HG02885 (cell line): ENCODE measurements around the gene TAPBP.
"Not testable (repeated sequence)": the region's sequence is repeated elsewhere in the genome, so short reads cannot be mapped to it uniquely, and the experiment has no call there.

Experiments
- ATAC-seq: cut with Tn5 transposase; IDR thresholded peaks from one replicate; pipeline ENCODE4 v1.9.1; 2021; ENCODE audit warnings: mild to moderate bottlenecking; ENCODE audit not compliant: unreplicated experiment, poor library complexity

Gene TAPBP

DNA sequence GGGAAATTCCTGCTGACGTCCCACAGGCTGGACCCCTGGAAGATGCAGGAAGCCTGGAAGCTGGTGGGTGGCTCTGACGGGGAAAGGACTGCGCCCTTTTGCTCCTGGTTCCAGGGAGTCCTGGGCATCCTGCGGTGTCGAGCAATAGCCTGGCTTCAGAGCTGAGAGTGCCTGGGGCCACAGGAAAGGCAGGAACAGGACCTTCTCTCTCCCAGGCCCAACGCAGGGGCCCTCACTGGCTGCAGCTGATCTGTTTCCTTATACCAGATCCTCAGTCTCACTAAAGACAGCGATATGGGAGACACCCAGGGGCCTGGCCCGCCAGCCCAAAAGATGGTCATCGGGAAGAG, 35.5 kb downstream of the TAPBP start:
- no peak for ATAC-seq

DNA sequence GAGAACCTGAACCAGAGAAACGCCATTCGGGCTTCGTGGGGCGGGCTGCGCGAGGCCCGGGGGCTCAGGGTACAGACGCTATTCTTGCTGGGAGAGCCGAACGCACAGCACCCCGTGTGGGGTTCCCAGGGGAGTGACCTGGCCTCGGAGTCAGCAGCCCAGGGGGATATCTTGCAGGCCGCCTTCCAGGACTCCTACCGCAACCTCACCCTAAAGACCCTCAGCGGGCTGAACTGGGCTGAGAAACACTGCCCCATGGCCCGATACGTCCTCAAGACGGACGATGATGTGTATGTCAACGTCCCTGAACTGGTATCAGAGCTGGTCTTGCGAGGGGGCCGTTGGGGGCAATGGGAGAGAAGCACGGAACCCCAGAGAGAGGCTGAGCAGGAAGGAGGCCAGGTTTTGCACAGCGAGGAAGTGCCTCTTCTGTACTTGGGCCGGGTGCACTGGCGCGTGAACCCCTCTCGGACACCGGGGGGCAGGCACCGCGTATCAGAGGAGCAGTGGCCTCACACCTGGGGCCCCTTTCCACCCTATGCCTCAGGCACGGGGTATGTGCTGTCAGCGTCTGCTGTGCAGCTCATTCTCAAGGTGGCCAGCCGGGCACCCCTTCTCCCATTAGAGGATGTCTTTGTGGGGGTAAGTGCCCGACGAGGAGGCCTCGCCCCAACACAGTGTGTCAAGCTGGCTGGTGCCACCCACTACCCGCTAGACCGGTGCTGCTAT, 36.1 kb downstream of the TAPBP start:
- ATAC-seq: no peak

DNA sequence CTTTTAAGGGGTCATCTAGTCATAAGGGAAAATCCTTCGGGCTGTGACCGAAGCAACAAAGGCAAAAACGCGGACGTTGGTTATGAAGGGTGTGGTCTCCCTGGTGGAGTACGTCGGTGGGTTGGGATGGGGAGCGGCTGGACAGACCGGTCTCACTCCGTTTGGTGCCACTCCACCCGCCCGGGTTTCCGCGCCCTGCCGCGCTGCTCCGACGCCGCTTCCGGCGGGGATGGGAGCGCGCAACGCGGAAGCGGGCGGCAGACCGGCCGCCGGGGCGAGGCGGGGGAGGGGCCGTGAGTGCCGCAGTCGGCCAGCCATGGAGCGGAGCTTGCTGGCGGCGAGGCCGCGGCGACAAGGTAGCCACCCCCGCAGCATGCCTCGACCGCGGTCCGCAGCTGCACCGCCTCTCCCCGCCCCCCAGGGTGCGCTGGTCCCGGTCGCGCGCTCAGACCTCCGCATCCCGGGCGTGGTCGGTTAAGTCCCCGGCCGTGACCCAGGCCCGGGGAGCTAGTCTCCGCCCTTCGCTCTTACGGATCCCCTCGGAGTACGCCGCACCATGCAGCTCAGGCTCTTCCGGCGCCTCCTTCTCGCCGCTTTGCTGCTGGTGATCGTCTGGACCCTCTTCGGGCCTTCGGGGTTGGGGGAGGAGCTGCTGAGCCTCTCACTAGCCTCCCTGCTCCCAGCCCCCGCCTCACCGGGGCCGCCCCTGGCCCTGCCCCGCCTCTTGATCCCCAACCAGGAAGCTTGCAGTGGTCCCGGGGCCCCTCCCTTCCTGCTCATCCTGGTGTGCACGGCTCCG, 36.8 kb downstream of the TAPBP start, which contains the start of gene B3GALT4:
Gene B3GALT4 (plus strand): TSS at position 260 of the 799 bp plus-strand sequence. CDS start 297 bp downstream, at position 557.
- ATAC-seq: peak; percentile 63

DNA sequence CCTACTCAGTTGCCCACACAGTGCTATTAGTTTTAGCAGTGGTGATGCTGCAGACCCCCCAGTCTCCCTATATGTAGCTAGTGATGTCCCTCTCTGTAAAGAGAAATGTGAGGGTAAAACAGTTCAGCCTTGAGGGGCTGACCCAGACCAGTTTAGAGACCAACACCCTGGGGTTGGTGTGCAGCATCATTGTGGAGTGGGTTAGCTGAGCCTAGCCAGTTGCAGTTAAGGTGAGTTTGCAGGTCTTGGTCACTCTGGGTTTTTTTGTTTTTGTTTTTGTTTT, 37.4 kb downstream of the TAPBP start:
- no peak for ATAC-seq

DNA sequence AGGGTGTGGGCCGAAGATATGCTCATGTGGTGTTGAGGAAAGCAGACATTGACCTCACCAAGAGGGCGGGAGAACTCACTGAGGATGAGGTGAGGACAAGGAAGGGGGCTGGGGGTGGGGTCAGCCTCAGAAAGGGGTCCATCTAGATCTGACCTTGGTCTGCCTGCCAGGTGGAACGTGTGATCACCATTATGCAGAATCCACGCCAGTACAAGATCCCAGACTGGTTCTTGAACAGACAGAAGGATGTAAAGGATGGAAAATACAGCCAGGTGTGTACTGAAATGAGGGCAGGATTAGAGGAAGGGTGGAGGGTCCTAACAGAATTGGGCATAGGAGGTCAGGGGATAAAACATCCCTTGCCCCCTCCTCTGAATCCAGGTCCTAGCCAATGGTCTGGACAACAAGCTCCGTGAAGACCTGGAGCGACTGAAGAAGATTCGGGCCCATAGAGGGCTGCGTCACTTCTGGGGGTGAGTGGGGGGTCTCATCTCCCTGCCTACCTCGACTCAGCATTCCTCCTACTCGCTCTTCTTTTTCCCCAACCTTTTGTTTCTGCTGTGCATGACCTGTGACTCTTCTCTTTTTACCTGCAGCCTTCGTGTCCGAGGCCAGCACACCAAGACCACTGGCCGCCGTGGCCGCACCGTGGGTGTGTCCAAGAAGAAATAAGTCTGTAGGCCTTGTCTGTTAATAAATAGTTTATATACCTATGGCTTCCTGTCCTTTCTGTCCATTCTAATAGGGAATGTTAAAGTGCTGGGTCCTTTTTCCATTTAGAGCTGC, 37.9 kb downstream of the TAPBP start:
- not testable (repeated sequence) for ATAC-seq

DNA sequence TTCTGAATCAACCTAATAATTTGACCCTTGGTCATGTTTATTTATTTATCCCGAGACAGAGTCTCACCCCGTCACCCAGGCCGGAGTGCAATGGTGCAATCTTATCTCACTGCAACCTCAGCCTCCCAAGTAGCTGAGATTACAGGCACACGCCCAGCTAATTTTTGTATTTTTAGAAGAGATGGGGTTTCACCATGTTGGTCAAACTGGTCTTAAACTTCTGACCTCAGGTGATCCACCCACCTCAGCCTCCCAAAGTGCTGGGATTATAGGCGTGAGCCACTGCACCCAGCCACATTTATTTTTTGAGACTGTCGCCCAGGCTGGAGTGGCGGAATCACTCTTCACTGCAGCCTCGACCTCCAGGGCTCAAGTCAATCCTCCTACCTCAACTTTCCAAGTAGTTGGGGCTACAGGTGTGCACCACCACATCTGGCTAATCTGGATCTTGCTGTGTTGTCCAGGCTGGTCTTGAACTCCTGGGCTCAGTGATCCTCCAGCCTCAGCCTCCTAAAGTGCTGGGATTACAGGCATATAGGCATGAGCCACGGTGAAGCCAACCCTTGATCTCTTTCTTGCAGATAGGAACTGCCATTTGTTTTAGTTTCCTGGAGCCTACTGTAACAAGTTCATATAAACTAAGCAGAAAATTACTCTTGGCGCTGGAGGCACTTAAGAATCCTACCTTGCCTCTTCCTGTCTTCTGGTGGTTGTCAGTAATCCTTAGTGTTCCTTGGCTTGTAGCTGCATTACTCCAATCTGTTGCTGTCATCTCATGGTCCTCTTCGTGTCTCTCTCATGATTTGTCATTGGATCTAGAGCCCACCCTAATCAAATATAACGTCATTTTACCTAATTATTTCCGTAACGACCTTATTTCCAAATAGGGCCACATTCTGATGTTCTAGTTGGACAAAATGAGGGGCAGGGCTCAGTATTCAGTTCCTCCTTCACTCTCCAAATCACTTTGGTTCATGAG, 39.7 kb downstream of the TAPBP start:
- ATAC-seq: no peak

DNA sequence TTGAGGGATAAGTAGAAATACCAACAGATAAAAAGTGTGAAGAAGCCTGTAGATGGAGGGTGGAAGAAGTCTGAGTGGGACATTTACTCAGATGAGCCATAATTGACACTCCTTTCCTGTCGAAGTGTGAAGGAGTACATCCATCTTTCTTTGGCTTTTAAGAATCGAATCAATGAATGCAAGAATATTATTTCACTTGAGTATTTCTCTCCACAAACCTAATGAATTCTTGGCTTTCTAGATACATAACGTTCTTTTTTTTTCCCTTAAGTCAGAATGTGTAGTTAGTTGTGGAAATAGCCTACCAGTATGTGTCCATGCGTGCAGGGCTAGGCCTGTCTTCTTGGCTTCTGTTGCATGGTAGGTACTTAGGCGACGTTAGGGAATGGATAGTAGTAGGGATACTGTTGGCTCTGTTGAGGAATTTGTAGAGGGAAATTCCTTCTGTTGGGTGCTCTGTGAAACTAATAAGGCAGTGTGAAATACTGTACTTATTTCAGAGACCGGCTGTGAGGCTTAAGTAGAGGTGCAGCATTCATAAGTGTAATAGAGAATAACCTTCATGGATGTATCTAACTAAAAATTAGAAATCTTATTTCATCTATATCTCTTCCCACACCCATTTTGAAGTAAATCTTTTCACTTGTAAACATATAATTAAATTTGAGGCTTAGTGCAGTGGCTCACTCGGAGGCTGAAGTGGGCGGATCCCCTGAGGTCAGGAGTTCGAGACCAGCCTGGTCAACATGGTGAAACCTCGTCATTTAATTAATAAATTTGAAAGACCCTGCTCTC, 40.6 kb downstream of the TAPBP start:
- ATAC-seq: no peak

DNA sequence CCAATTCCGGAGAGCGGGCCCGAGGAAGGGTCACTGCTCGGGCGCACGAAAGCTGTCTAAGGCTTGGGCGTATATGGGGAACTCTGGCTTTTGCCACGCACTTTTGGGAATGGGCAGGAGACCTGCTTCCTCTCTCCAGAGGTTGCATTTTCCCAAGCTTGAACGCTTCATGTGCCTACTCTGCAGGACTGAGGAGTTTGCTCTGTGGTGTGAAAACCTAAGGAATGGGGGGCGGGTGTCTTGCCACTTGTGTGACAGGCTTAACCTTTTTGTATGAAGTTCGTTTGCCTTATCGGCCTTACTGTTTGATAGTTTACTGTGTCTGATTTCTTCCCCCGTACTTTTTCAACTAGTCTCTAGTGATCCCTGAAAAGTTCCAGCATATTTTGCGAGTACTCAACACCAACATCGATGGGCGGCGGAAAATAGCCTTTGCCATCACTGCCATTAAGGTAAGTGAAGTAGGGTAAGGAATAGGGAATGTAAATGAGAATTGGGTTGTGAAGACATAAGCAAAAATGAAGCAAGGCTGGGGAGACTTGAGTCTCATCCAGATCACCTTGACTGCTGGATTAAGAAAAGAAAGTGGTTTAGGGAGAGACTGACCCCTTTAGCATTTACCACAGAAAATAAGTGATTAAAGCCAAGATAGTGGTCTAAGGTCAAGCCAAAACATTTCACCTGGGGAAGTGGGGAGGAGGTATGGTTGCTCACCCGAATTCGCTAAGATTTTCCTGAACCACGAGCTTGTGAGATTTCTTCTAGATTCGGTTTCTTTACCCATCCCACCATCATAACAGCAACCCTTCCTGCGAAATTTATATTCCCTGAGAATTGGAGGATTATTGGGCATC, 41.4 kb downstream of the TAPBP start:
- ATAC-seq: peak; percentile 19

DNA sequence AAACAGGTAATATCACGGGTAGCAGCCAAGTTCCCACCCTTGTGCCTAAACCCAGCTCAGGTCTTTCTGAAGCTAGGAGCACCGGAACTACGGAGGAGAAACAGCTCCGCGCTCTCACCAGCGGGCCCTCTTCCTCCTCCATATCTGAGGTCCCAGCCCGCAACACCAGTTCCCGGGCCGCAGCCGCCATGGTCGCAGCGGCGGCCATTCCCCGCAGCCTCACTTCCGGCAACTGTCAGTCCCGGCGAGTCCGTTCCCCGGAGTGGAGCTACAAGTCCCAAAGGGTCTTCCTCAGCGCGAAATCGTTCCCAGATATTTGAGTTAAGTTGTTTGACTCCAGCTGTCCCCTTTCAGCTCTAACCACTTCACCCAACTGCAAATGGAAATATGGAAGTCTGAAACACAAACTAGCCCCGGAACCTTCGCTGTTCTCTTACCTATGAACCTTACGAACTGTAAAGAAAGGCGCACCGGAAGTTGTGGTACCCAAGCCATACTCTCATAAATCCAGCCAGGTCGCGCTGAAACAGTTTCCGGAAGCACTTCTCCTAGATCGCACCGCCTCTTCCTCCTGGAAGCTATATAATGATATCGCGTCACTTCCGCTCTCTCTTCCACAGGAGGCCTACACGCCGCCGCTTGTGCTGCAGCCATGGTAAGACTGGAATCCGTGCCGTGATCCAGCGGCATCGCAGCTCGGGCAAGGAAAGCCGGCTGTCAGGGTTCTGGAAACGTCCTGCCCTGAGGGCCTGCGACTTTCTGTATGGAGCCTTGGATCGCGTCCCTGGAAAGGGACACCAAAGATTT, 42.2 kb downstream of the TAPBP start, which contains the start of the genes RPS18 and VPS52:
Gene RPS18 (plus strand): TSS at position 608 of the 807 bp plus-strand sequence. CDS start 45 bp downstream, at position 653.
Gene VPS52 (minus strand): TSS at position 409 of the 807 bp plus-strand sequence. CDS start 201 bp downstream, at position 208.
- ATAC-seq: peak; percentile 88

DNA sequence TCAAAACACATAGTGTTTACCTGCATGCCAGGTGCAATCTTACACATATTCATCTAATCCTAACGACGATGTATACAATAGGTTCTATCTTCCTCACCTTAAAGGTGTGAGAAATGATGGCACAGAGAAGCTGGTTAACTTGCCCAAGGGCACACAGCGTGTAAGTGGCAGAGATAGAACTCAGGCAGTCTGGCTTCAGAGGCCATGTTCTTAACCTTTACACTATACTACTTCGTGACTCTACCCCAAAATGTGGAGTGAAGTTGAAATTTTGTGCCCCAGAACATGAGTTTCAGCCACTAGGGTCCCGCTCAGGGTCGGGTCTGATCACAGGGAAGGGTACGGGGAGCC, 42.8 kb downstream of the TAPBP start:
- ATAC-seq: peak; percentile 12

DNA sequence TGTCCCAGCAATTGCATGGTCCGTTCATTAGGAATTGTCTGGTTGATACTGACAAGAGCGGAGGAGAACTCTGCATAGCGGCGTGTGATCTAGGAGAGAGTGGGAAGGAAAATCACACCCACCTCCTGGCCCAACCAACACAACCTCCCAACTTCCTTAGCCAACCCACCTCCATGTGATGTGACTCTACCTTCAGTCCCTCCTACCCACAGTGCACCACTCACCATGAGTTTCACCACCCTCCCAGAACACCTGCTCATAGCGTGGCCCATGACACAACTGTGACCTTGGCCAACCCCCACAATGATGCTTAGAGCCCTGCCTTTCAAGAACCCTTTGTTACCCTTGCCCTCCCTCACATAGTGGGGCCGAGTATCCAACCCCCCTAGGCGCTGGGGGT, 49.9 kb downstream of the TAPBP start:
- ATAC-seq: no peak

DNA sequence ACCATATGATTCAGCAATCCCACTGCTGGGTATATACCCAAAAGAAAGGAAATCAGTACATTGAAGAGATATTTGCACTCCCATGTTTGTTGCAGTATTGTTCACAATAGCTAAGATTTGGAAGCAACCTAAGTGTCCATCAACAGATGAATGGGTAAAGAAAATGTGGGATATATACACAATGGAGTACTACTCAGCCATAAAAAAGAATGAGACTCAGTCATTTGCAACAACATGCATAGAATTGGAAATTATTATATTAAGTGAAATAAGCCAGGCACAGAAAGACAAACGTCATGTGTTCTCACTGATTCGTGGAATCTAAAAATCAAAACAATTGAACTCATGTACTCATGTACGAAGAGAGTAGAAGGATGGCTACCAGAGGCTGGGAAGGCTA, 51.4 kb downstream of the TAPBP start:
- not testable (repeated sequence) for ATAC-seq

DNA sequence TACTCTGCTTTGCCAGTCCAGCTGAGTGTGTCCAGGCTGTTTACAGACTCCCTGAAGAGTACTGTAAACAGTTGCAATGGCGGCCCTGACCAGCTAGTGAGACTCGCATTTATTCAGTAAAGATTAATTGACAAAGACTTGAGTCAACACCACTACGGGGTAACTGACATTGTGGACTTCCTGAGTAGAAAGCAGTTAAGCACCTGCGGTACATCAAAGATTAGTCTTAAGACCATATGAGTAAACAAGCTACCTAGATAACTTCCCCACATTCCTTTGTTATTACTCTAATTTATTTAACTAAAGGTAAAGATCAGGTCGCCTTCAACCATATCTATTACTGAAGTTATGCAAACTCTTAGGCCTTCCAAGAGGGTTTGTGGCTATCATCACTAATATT, 54.8 kb downstream of the TAPBP start:
- ATAC-seq: no peak

DNA sequence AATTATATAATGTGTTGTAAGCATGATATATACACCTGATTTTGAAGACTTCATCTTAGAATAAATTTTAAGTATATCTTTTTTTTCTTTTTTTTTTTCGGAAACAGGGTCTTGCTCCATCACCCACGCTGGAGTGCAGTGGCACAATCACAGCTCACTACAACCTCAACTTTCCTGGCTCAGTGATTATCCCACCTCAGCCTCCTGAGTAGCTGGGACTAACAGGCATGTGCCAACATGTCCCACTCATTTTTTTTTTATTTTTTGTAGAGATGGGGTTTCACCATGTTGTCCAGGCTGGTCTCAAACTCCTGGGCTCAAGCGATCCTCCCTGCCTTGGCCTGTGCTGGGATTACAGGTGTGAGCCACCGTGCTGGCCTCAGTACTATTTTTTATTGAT, 59.3 kb downstream of the TAPBP start:
- ATAC-seq: no peak

DNA sequence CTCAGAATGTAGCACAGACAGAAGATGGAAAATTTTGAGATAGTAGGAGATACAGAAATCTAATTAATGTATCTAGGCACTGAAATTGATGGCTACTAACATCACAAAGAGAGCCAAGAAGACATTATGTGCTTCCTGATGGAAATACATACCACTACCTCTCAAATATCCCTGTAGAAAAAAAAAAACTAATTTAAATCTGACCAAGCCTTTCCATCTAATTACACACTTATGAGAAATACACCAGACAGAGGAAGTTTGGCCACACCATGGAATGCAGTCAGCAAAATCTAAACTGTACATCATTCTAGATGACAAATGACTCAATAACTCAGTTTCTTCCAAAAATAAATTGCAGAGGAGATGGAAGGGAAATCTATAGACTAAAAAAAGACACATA, 61.1 kb downstream of the TAPBP start:
- no peak for ATAC-seq

DNA sequence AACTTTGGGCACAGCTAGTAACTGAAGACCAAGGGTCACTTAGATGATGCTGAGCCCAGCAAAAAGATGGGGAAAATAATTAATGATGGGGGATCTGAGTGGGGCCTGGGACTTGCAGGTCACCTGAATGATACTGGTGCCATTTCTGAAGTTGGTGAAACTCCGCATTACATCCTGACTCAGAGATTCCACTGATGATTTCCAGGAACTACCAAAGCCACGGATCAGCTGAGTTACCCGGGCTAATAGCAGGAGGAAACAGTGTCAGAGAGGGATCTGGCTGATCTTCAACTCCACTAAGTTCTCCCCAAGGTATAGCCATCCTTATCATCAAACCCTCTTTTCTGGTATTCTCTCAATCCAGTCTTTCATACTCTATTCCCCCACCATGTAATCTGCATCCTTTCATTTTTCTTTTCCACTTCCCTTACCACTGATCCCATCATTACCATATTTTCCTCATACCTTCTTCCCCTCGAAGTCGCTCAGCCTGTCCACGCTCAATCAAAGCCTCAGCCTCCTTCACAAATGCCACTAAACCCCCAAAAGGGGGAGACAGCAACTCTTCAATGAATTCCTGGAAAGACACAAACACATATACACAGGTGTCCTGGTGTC, 62.4 kb downstream of the TAPBP start:
- ATAC-seq: no peak

DNA sequence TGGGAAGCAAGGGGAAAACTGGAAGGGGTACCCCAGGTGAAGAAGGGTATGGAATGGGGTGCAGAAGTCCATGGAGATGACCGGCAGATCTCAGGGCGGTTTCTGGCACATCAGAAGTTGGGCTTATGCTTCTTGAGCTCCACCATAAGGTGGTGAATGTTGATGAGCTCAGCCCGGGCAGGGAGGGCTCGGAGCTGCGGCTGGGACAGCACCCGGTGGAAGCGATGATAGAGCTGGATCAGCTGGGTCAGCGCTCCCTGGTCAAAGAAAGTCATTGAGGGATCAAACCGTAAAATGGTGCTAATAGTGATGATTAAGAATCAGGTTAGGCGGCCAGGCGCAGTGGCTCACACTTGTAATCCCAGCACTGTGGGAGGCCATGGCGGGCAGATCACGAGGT, 63.1 kb downstream of the TAPBP start:
- no peak for ATAC-seq
